Stimulated activated CD8-positive, alpha-beta memory T cell treated with anti-CD3 and anti-CD28 coated beads, Interleukin-2, amount 100 ng/mL, for 48 hours (primary cell): Measurements from ENCODE around the gene SRMS.

ENCODE experiments used
- DNase-seq, 2 donors: peaks; one replicate each; pipeline ENCODE4 v3.0.0-alpha.2; 2020; ENCODE audit warnings: low read depth in 2 of 2

Gene SRMS

DNA sequence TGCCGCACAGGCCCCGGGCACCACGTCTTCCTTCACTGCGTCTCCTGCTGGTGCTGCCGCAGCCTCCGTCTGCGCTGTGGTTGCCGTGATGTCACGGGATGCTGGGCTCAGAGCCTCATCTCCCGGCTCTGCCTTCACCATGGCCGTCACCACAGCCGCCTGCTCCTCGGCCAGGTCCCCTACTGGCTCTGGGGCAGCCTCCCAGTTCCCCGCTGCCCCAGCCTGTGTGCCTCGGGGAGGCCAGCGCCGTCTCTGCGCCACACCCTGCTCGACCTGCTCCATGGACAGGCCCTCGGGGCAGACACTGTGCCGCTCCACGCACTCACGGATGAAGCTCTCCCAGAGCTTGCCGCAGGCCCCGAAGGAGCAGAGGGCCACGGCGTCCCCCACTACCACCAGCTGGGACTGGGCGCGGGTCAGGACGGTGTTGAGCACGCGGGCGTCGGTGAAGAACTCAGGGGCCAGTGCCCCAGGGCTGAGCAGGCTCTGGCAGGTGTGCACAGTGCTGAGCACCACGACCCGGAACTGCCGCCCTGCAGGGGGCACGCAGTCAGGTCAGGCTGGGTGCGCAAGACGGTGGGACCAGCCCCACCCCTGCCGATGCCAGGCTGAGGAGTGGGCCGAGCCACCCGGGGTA is 18.3 kb upstream of the SRMS start:
- no peak for DNase-seq

DNA sequence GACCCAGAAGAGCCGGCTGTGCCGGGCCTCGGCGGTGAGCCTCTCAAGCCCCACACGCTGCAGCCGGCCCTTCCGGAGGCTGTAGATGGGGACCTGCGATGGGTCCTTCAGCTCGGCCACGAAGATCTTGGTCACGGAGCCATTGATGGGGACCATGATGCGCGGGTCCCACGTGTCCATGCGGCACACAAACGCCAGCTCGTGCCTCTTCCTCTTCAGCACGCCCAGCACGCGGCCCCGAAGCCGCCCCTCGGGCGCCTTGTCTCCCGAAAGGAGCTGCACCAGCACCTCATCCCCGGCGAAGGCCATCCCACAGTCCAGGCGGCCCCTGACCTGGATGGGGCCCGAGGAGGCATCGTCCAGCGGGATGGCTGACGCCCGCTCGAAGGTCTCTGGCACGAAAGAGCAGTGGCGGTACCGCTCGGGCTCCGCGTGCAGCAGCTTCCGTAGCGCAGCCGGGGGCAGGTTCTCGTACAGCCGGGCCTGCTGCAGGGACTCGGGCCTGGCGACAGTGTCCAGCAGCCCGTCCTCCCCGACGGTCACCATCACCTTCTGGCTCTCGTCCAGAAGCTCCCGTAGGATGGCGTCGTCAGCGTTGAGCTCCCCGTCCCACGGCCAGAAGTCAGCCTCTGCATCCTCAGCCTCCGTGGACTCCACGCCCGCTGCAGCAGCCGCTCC is 17.6 kb upstream of the SRMS start:
- DNase-seq, result no peak

DNA sequence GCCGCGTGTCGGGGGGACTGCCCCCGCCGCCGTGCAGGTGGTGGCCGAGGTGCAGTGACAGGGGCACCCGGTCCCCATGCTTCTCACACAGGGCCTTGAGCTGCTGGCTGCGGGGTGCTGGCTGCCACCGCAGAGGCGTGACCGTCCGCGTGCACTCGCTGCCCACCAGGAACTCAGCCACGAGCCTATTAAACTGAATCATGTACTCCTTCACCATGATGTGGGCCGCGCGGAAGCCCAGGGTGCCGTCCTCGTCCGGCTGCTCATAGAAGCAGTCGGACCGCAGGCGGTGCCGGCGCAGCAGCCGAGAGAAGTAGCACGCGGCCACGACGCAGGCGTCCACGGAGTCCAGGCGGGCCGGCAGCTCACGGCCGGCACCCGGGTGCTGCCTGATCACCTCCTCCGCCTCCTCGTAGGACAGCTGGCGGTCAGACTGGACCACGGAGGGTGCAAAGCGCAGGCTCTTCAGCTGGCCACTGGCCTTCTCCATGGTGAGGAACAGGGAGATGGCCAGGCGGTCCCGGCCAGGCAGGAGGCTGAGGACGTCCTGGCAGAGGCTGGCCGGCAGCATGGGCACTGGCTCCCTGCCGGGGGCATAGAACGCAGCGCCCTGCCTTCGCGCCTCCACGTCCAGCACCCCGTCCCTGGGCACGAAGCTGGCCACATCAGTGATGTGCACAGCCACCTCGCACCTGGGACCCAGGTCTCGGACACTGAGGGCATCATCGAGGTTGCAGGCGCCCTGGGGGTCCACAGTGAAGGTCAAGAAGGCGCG is 16.7 kb upstream of the SRMS start:
- no peak for DNase-seq

DNA sequence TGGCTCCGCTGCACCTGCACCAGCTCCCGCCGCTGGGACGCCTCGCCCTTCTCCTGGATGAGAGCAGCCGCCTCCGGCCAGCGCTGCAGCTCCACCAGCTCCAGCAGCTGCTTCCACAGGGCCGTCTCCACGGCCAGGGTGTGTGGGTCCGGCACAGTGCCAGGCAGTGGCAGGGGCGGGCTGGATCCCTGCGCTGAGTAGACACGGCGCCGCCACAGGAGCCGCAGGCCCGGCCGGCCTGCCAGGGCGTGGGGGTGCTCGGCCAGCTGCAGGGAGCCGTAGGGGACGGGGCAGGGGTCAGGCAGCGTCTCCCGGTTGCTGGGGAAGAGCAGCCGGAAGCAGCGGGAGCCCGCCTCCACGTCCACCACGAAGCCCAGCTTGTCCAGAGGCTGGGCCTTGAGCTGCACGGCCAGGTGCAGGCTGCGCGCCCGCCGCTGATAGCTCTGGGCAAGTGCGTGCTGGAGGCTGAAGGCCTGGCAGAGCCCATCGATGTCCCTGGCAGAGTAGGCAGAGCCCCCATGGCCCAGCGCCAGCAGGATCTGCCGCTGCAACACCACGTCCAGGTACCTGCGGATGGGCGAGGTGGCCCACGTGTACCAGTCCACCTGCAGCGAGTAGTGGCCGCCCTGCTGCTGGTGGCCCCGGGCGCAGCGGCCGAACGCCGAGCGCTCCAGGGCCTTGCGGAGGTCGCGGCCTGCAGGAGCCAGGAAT is 15.8 kb upstream of the SRMS start:
- DNase-seq, result no peak

DNA sequence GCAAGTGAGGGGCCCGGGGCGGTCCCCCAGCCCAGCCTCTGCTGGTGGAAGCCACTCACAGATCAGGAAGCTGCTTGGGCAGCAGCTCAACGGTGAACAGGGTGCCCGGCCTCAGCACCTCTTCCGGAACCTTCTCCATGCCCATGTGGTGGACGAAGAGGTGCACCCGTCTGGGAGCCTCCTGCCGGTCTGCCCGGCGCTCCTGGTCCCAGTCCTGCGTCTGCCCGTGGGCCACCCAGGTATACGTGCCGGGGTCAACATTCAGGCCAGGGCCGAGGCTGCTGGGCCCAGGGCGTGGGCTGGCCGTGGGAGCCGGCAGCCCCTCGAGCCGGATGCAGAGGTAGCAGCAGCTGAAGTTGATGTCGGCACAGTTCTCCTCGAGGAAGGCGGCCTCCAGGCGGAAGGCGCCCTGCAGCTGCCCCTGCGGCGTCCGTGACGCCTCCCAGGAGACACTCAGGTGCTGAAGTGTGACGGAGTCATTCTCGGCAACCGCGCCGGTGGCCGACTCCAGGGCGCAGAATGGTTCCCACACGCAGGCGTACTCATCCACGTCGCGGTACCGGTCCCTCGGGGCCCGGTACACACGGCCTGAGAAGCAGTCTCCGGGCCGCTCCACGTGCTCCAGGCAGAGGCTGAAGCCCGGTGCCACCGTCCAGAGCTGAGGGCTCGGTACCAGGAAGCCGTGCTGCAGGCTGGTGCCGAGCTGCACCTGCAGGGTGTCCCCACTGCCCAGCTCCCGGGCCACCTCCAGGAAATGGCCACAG is 15.1 kb upstream of the SRMS start:
- DNase-seq, result no peak

DNA sequence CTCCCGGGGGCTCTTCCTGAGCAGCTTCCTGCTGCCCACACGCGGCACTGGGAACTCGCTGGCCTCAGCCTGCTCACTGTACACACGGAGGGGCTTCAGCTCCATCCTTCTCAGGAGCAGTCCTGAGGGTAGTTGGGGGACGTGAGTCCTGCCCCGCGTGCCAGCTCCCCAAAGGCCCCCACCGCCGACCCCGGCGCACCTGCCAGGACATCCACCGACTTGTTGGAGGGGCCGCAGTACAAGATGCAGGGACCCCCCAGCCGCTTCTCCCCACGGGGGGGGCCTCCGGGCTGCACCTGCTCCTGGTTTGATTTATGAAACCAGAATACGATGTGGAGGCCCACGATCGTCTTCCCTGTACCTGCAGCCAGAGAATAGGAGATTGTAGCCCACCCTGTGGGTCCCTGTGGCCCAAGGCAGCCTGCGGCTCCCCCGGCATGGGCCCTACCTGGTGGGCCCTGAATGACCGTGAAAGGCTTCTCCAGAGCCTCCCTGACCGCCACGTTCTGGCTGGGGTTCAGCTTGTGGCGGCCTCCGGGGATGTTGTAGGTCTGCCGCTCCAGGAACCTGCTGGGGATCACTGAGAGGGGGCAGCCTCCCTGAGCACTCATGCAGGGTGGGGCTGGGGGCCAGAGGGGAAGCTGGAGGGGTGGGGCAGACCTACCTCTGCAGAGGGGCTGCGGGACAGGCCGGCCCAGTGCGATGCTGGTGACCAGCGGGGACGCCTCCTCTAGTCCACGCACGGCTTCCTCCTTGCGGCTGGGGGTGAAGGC is 14.3 kb upstream of the SRMS start:
- no peak for DNase-seq

DNA sequence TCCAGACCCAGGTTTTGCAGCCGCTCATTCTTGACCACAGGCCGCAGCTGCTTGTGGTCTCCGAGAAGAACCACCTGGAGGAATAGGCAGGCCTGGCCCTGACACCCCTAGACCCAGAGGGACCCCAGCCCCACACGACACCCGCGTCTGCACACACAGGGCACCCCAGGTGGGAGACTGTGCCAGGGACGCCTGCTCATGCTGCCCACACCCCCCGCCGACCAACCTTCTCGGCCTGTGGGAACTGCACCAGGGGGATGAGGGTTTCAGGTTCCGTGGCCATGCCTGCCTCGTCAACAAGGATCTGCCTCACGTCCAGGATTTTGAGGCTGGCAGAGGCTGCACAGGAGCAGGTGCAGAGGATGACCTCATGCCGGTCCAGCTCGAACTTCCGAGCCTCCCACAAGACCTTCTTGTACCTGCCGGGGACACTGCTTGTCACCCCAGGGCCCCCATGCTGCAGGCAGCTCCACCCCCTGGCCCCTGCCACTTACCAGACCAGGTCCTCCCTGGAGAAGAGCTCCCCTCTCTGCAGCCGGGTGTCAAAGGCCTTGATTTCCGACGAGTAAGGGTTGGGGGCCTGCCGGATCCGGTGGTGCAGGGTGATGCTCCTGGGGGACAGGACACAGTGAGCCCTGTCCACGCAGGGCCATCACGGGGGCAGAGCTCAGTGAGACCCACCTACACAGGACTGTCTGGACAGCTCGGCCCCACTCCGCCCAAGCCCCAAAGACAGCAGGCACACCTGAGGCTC is 13.5 kb upstream of the SRMS start:
- DNase-seq, result no peak

DNA sequence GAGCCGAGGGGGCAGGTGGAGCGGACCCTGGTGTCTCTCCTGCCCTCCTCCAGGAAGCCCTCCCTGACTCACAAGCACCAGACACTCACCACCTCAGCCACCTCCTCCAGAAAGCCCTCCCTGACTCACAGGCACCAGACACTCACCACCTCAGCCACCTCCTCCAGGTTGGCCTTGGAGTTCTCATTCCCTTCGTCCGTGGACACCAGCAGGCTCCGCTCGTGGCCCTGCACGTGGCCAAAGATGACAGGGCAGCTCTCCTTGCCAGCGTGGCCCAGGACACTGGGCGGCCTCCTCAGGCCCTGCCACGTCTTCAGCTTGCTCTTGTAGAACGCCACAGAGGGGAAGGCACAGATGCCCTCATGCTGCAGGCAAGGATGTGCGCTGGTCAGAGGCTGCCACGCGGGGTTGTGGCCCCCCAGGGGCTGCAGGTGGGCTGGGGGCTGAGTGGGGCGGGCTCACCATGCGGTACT is 12.8 kb upstream of the SRMS start:
- DNase-seq, result no peak

DNA sequence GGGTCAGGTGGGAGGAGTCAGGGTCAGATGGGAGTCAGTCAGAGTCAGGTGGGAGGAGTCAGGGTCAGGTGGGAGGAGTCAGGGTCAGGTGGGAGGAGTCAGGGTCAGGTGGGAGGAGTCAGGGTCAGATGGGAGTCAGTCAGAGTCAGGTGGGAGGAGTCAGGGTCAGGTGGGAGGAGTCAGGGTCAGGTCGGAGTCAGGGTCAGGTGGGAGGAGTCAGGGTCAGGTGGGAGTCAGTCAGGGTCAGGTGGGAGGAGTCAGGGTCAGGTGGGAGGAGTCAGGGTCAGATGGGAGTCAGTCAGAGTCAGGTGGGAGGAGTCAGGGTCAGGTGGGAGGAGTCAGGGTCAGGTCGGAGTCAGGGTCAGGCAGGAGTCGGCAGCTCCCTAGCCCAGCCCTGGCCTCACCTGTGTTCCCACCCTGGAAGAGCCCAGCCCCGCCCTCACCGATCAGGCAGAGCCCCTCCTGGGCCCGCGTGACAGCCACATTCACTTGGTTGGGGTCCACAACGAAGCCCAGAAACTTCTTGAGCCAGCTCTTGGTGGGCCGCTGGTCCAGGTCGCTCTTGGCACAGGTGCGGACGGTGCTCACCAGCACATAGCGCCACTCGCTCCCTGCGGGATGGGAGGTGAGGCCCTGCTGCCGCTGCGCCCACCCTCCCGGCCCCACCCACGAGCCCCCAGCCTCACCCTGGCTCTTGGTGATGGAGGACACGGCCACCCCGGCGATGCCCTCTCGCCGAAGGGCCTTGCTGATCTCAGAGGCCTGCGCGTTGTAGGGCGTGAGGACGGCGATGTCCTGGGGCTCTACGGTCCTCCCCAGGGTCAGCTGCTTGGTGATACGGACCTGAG is 12.2 kb upstream of the SRMS start:
- peak in 1 of 2 donors; percentile 40 for DNase-seq

DNA sequence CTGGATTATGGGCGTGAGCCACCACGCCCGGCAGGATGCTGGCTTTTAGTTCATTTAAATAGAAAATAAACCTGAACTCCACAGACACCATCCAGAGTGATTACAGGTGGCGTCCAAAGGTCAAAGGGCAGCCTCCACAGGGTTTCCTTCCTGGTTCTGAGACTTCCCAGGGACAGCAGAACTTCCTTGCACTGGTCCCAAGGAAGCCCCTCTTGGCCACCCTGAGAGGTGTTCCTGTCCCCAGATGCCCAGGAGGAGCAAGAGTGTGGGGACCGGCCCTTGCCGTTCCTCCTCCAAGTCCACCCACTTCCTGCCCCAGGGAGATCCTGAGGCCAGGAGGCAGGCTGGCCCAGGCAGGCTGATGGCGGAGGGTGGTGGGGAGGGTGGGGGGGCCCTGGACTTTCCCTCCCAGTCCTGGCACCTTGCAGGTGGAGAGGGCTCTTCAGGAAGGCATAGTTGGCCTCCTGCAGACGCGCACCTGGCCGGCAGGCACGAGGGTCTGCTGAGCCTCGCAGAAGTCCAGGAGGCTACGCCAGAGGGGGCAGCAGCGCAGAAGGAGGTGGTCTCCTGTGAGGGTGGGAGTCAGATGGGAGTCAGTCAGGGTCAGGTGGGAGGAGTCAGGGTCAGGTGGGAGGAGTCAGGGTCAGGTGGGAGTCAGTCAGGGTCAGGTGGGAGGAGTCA is 11.4 kb upstream of the SRMS start:
- no peak for DNase-seq

DNA sequence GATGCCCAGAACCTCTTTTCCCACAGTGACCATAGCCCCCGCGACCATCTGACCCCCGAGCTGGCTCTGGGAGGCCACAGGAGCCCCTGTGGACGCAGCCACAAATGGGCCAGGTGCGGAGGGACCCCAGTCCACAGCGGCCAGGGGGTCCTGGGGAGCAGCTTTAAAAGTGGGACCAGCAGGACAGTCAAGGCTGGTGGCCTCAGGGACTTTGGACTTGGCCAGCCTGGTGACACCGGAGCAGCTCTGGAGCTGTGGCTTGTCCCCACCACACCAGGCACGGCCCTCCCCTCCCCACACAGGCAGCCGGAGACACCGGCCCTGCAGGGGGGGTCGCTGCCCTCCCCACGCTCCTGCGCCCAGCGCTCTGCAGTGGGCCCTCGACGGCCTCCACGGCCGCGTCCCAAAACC is 9.9 kb upstream of the SRMS start:
- no peak for DNase-seq

DNA sequence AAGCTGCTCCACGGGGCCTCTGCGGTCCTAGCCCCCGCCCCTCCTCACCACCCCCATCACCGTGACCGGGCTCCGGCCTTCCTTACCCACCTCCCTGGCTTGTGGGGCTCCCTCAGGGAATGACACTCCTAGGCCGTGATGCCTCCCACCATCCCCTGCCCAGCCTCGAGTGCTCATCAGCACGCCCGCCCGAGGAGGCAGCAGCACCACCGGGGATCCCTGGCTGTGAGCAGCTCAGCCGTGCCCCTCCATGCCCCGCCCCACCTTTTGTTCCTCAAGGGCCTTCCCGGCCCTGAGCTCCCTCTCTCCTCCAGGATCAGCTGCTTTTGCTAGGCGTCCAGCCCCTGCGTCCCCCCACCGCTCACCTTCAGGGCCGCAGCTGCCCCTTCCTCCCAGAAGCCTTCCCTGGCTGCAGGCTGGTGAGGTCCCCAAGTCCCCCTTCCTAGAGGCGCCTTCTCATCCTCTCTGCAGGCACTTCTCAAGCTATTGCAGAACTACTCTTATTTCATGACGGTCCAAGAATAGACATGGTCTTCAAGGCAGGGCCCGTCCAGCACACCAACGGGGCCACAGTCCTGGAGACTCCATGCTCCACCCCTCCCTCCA is 9.4 kb upstream of the SRMS start:
- DNase-seq, result no peak

DNA sequence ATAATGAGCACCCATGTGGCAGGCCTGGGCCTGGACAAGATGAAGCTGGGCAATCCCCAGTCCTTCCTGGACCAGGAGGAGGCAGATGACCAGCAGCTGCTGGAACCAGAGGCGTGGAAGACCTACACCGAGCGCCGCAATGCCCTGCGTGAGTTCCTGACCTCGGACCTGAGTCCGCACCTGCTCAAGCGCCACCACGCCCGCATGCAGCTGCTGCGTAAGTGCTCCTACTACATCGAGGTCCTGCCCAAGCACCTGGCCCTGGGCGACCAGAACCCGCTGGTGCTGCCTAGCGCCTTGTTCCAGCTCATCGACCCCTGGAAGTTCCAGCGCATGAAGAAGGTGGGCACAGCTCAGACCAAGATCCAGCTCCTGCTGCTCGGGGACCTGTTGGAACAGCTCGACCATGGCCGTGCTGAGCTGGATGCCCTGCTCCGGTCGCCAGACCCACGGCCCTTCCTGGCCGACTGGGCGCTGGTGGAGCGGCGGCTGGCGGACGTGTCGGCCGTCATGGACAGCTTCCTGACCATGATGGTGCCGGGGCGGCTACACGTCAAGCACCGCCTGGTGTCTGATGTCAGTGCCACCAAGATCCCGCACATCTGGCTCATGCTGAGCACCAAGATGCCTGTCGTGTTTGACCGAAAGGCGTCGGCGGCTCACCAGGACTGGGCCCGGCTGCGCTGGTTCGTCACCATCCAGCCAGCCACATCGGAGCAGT is 8.3 kb upstream of the SRMS start:
- no peak for DNase-seq

DNA sequence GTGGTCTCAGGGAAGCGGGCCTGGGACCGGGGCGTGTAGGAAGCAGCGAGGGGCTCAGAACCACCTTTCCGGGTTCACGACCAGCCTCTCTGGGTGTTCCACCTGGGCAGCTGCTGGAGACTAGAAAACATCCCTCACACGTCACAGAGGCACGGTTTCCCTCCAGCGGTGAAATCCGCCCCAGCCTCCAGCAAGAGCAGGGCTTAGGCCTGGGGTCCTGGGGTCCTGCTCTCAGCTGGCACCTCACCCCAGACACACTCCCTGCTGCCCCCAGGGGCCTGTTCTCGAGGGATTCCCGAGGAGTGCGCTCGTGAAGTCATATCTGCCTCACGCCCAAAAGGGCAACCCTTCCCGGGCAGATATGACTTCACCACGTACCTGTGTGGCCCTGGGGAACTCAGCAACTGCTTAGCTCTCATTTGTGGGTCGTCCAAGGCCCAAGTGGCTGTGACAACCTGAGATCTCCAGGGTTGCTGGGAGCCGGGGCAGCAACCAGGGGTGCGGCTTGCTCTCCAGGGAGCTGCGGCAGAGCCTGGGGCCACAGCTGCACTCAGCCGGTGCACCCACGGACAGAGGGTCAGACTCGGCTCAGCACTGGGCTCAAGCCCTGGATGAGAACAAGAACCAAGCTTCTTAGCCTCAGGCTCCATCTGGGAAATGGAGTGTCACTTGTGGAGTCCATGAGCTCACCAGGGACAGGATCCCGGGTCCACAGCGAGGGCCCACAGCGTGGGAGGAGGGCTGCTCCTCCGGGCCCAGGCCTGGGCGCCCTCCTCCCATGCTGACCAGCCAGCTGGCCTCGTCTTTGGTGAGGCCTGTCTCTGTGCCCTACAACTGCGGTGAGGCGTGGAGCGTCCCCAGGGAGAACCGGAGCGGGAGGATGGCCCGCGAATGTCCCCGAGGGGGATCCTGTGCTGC is 7.1 kb upstream of the SRMS start:
- no peak for DNase-seq

DNA sequence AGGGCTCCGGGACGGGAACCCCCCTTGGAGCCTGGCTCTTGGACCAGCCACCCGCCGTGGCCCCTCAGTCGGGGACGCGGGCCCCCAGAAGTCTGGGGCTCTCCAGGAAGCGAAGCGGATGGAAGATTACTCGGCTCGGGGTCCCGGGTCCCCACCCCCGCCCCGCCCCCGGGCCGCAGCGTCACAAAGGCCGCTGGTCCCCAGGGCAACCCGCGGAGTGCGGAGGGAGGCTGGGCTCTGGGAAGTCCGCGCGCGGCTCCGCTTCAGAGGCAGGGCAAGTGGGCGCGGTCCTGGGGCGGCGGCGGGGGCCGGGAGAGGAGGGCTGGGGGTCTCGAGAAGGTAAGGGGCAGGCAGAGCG is 6.4 kb upstream of the SRMS start, which contains the start of gene FNDC11:
FNDC11 (plus strand) TSS at position 227 of the 358 bp plus-strand sequence. CDS start 1,505 bp downstream, outside the sequence.
- DNase-seq, result peak in 1 of 2 donors; percentile 23

DNA sequence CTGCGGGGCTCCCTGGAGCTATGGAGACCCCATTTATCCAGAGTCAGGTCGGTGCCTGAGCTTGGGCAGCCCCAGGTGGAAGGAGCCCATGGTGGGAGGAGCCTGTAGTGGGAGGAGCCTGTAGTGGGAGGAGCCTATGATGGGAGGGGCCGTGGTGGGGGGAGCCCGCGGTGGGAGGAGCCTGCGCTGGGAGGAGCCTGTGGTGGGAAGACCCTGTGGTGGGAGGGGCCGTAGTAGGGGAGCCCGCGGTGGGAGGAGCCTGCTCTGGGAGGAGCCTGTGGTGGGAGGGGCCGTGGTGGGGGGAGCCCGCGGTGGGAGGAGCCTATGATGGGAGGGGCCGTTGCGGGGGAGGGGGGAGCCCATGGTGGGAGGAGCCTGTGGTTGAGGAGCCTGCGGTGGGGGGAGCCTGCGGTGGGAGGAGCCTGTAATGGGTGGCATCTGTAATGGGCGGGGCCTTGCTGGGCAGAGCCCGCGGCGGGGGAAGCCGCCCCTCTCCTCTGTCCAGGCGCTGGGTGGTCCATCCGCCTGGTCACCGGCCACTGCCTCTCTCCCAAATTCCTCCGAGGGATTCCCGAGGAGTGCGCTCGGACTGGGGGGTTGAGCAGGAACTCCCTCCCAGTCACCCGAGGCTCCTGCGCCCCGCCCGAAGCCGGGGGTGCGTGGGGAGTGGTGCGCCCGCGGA is 5.8 kb upstream of the SRMS start:
- peak; percentile 68 to 87 for DNase-seq
